Thyroid gland (tissue), 4 donors: ENCODE results near the gene SNED1. TPM values are rescaled to one million over a fixed set of nuclear protein-coding genes. Genes with fewer than 3 reads are reported as not detected.

Source experiments
- DNase-seq, 2 donors: peaks; one replicate each; pipeline ENCODE4 v3.0.0-alpha.2; 2019
- H3K27ac ChIP-seq, 3 donors: fragments of 200-600 bp; sonication (generic); 1 replicate in 2 of 3; 2 replicates in 1 of 3; pipeline ENCODE4 v1.5.1; 2016 to 2019; ENCODE audit warnings: mild to moderate bottlenecking in 1 of 3, moderate library complexity in 1 of 3
- H3K27me3 ChIP-seq: fragments of 200-600 bp; sonication (generic); one replicate; pipeline ENCODE4 v1.5.1; 2019
- H3K36me3 ChIP-seq, 2 donors: fragments of 200-600 bp; sonication (generic); one replicate each; pipeline ENCODE4 v1.5.1; 2016 to 2019
- H3K4me1 ChIP-seq, 2 donors: fragments of 200-600 bp; sonication (generic); one replicate each; pipeline ENCODE4 v1.5.1; 2017 to 2019
- H3K4me3 ChIP-seq, 3 donors: fragments of 200-600 bp; sonication (generic); replicated peaks in 1 of 3; 1 replicate in 2 of 3; 2 replicates in 1 of 3; pipeline ENCODE4 v1.5.1; 2016; ENCODE audit warnings: mild to moderate bottlenecking in 1 of 3
- H3K9me3 ChIP-seq: fragments of 200-600 bp; sonication (generic); one replicate; pipeline ENCODE4 v1.5.1; 2017
- POLR2A ChIP-seq, 2 donors: fragments of 450-650 bp; IDR thresholded peaks; one replicate each; pipeline ENCODE4 v1.6.1; 2017; ENCODE audit warnings: antibody characterized with exemption in 2 of 2, mild to moderate bottlenecking in 2 of 2, moderate library complexity in 1 of 2
- WGBS, 2 donors: methylation state at CpG; one replicate each; pipeline ENCODE4 v1.1.5; 2017; 5-methylcytosine and 5-hydroxymethylcytosine counted together
- intact Hi-C: fragments of 100-400 bp; cut with DNase I; formaldehyde crosslinking; loops from one replicate; pipeline ENCODE4 v1.15.1; 2023
- total RNA-seq, 4 donors: library from RNA; depleted of rRNA; stranded (reverse); fragments of >200 nt; gene quantifications; one replicate each; pipeline ENCODE4 v1.2.3, GENCODE V29; 2016
- TF ChIP-seq, protein P1 (sequence below), 6 experiments: fragments of 200-600 bp in 3 of 6; fragments of 450-650 bp in 3 of 6; sonication (generic) in 3 of 6; IDR thresholded peaks; one replicate each; pipeline ENCODE4 v1.5.1; 2016 to 2019; ENCODE audit warnings: antibody characterized with exemption in 6 of 6, mild to moderate bottlenecking in 2 of 6, inconsistent platforms in 1 of 6, moderate library complexity in 1 of 6

Gene SNED1
- total RNA-seq, 4 donors from 2014 or later: 47.7 to 122 (median 68.7) TPM

- Histone ChIP-seq H3K27me3 (no peaks in the 10 kb centered on the region), H3K4me1 (no peaks in the 10 kb centered on the region), H3K9me3 (no peaks in the 10 kb centered on the region), H3K27ac (no peak overlapping the region), H3K4me3 (no peak overlapping the region), H3K36me3 (no peaks in the 10 kb centered on the region)
- TF ChIP-seq, protein P1, sequence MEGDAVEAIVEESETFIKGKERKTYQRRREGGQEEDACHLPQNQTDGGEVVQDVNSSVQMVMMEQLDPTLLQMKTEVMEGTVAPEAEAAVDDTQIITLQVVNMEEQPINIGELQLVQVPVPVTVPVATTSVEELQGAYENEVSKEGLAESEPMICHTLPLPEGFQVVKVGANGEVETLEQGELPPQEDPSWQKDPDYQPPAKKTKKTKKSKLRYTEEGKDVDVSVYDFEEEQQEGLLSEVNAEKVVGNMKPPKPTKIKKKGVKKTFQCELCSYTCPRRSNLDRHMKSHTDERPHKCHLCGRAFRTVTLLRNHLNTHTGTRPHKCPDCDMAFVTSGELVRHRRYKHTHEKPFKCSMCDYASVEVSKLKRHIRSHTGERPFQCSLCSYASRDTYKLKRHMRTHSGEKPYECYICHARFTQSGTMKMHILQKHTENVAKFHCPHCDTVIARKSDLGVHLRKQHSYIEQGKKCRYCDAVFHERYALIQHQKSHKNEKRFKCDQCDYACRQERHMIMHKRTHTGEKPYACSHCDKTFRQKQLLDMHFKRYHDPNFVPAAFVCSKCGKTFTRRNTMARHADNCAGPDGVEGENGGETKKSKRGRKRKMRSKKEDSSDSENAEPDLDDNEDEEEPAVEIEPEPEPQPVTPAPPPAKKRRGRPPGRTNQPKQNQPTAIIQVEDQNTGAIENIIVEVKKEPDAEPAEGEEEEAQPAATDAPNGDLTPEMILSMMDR (IDR thresholded peaks at IDR 0.05): no peak
- TF ChIP-seq POLR2A (IDR thresholded peaks at IDR 0.05): no peak
- intact Hi-C loops: no loop called here
- 97% methylated on average over 17 of the region's 17 CpGs for WGBS, 2 donors
- DNase-seq: no peak
These were observed 113.6 kb downstream of the SNED1 start for GRCh38 chr2:241112046-241112445.

- H3K4me3 ChIP-seq: no peak overlapping the region
- no peaks in the 10 kb centered on the region for H3K4me1 ChIP-seq
- 81 to 86% methylated on average over 8 of the region's 8 CpGs for WGBS, 2 donors
- DNase-seq: no peak
- no peak overlapping the region for H3K27ac ChIP-seq
- intact Hi-C loops: no loop called here
- H3K27me3 ChIP-seq: no peaks in the 10 kb centered on the region
- H3K36me3 ChIP-seq: no peaks in the 10 kb centered on the region
- TF ChIP-seq, protein P1 (IDR thresholded peaks at IDR 0.05): no peak
- TF ChIP-seq POLR2A (IDR thresholded peaks at IDR 0.05): no peak
- no peaks in the 10 kb centered on the region for H3K9me3 ChIP-seq
These were observed 114.2 kb downstream of the SNED1 start for GRCh38 chr2:241112592-241112991.

DNA sequence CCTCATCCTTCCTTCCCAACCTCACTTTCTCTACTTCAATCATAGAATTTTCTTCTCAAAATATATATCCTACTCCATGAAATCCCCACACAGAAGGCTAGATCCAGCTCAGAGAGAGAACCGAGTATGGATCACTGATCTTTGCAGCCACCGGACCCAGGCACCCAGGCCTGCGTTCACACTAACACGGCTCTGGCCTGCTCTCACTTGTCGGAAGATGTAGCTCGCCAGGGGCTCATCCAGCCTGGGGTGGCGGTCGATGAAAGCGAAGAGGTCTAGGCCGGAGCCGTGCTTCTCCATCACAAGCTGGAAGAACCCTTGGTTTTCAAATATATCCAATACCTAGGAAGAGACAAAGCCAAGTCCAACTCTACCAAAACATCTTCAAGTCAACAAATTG is 116.4 kb downstream of the SNED1 start:
- 97 to 99% methylated on average over 7 to 11 of the region's 11 CpGs for WGBS, 2 donors
- H3K27me3 ChIP-seq: no peaks in the 10 kb centered on the region

GRCh38 chr2:241115361-241115760 is 116.9 kb downstream of the SNED1 start:
- WGBS, 2 donors: 75 to 92% methylated on average over 8 of the region's 8 CpGs
- intact Hi-C loops: no loop called here

More for the DNA sequence above, 116.4 kb downstream of the SNED1 start:
- no peaks in the 10 kb centered on the region for H3K9me3 ChIP-seq
- intact Hi-C loops: no loop called here
- TF ChIP-seq POLR2A (IDR thresholded peaks at IDR 0.05): no peak
- TF ChIP-seq, protein P1 (IDR thresholded peaks at IDR 0.05): no peak
- H3K4me1 ChIP-seq: no peaks in the 10 kb centered on the region
- H3K4me3 ChIP-seq: no peak overlapping the region
- DNase-seq: no peak
- H3K27ac ChIP-seq: no peak overlapping the region
- no peaks in the 10 kb centered on the region for H3K36me3 ChIP-seq

More at GRCh38 chr2:241115361-241115760, 116.9 kb downstream of the SNED1 start:
- DNase-seq: no peak
- Histone ChIP-seq H3K36me3 (no peaks in the 10 kb centered on the region), H3K4me3 (no peak overlapping the region), H3K9me3 (no peaks in the 10 kb centered on the region), H3K4me1 (no peaks in the 10 kb centered on the region), H3K27ac (no peak overlapping the region), H3K27me3 (no peaks in the 10 kb centered on the region)
- TF ChIP-seq POLR2A (IDR thresholded peaks at IDR 0.05): no peak
- TF ChIP-seq, protein P1 (IDR thresholded peaks at IDR 0.05): no peak
